Progenitor cell of endocrine pancreas (in vitro differentiated cells): ENCODE results near the gene DGKI. TPM values are rescaled to one million over a fixed set of nuclear protein-coding genes. Genes with fewer than 3 reads are reported as not detected.

ENCODE experiments used
- DNase-seq: peaks from one replicate; pipeline ENCODE4 v3.0.0; 2021; ENCODE audit warnings: low spot score; ENCODE audit not compliant: unreplicated experiment
- H3K27ac Mint-ChIP-seq: 2 replicates; pipeline ENCODE4 v1.8.0; 2021; ENCODE audit warnings: mild to moderate bottlenecking, moderate library complexity, mixed read lengths
- H3K27me3 Mint-ChIP-seq: 2 replicates; pipeline ENCODE4 v1.8.0; 2021; ENCODE audit warnings: mixed read lengths
- H3K36me3 Mint-ChIP-seq: 2 replicates; pipeline ENCODE4 v1.8.0; 2022; ENCODE audit warnings: mixed read lengths; ENCODE audit not compliant: insufficient read depth
- H3K4me1 Mint-ChIP-seq: 2 replicates; pipeline ENCODE4 v1.8.0; 2021; ENCODE audit warnings: low read depth, mixed read lengths
- H3K4me3 Mint-ChIP-seq: 2 replicates; pipeline ENCODE4 v1.8.0; 2021; ENCODE audit warnings: low read depth, mild to moderate bottlenecking, moderate library complexity, mixed read lengths
- H3K9me3 Mint-ChIP-seq: 2 replicates; pipeline ENCODE4 v1.8.0; 2021; ENCODE audit warnings: low read depth, mixed read lengths
- total RNA-seq: library from RNA; stranded (reverse); gene quantifications from 2 replicates; pipeline ENCODE4 v1.2.1, GENCODE V29; 2021
- TF ChIP-seq, protein P1 (sequence below): fragments of 200-600 bp; sonication (generic); IDR thresholded peaks from one replicate; pipeline ENCODE4 v1.5.0; 2021; ENCODE audit warnings: antibody characterized with exemption, mild to moderate bottlenecking; ENCODE audit not compliant: unreplicated experiment

DGKI gene
- total RNA-seq, 1 donor from 2014 or later: 0.41 TPM

DNA sequence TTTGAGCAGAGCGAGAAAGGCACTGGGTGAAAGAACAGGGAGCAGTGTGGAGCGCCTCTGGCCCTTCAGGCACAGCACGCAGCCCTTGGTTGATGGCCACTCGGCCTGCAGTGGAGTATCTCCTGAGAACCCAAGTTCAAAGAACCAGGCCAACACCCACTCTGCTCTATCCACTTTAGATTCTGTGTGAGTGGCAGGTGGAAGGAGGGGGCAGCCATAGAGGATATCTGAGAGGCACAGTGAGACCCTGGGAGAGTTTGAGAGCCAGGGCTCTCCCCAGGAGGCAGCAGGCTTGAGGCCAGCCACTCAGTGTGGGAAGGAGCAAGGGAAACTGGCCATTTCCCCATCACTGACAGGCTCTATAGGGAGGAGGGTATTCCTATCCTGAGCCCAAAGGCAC is 450.7 kb downstream of the DGKI start:
- H3K9me3 Mint-ChIP-seq: no peaks in the 10 kb centered on the region
- no peak overlapping the region for H3K27ac Mint-ChIP-seq
- no peak for DNase-seq
- no peak overlapping the region for H3K4me3 Mint-ChIP-seq
- TF ChIP-seq, protein P1, sequence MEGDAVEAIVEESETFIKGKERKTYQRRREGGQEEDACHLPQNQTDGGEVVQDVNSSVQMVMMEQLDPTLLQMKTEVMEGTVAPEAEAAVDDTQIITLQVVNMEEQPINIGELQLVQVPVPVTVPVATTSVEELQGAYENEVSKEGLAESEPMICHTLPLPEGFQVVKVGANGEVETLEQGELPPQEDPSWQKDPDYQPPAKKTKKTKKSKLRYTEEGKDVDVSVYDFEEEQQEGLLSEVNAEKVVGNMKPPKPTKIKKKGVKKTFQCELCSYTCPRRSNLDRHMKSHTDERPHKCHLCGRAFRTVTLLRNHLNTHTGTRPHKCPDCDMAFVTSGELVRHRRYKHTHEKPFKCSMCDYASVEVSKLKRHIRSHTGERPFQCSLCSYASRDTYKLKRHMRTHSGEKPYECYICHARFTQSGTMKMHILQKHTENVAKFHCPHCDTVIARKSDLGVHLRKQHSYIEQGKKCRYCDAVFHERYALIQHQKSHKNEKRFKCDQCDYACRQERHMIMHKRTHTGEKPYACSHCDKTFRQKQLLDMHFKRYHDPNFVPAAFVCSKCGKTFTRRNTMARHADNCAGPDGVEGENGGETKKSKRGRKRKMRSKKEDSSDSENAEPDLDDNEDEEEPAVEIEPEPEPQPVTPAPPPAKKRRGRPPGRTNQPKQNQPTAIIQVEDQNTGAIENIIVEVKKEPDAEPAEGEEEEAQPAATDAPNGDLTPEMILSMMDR: no peak
- no peaks in the 10 kb centered on the region for H3K27me3 Mint-ChIP-seq
- H3K36me3 Mint-ChIP-seq: no peaks in the 10 kb centered on the region
- no peaks in the 10 kb centered on the region for H3K4me1 Mint-ChIP-seq

DNA sequence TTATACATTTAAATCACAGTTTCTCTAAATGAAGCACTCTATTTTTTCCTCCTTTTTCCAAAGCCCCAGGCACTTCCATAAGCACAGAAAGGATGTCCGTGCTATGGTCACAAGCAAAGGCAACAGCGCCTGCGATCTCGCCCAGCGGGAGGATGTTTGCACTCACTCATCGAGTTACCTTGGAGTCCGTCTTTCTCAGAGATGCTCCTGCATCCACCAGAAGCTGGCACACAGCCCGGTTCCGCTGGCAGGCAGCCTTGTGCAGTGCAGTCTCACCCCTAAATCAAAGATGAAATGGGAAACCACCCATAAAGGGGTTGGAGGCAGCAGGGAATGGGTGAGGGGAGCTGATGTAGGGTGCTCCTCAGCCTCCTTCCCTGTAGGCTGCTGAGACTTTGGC is 451.4 kb downstream of the DGKI start:
- DNase-seq: no peak
- Mint-ChIP-seq H3K9me3 (no peaks in the 10 kb centered on the region), H3K36me3 (no peaks in the 10 kb centered on the region), H3K4me3 (no peak overlapping the region), H3K27ac (no peak overlapping the region), H3K4me1 (no peaks in the 10 kb centered on the region), H3K27me3 (no peaks in the 10 kb centered on the region)
- TF ChIP-seq, protein P1: no peak

DNA sequence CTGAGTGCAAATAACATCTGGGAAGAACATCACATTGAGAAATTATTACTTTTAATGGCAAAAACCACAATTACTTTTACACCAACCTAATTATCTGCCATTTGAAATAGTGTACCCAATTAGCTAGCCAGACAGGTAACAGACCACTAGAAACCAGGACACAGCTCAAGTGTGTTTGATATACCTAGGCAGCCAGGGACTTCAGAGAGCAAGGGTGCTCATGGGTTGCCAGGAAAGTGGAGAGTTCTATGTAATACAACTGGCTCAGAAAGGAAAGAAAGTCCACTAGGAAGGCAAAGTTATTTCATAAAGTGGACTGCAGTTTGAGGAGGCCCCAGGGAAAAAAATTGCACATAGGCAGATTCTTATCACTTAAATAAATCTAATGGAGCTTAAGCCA is 453.2 kb downstream of the DGKI start:
- H3K4me1 Mint-ChIP-seq: peaks cover 1% of the 10 kb centered on the region
- H3K9me3 Mint-ChIP-seq: no peaks in the 10 kb centered on the region
- no peak for DNase-seq
- no peak overlapping the region for H3K27ac Mint-ChIP-seq
- no peaks in the 10 kb centered on the region for H3K36me3 Mint-ChIP-seq
- H3K27me3 Mint-ChIP-seq: no peaks in the 10 kb centered on the region
- no peak overlapping the region for H3K4me3 Mint-ChIP-seq
- TF ChIP-seq, protein P1: no peak

DNA sequence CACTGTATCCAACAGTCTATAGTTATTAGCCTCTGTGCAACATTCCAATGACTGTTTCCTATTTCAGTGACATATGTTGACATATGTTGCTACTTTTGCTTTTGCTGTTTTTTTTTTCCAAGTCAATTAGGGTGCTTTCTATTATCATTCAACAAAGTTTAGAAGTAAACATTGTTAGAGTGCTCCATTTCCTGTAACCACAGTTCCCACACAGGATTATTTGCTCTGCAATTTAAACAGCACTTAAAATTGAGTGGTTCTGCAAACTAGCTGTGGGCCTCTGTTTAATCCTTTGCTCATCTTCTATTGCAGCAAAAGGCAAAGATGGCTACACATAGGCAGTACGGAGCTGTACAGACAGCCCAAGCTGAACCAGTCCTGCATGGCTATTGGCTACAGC is 456.7 kb downstream of the DGKI start:
- TF ChIP-seq, protein P1: no peak
- H3K4me1 Mint-ChIP-seq: peaks cover 1% of the 10 kb centered on the region
- H3K27ac Mint-ChIP-seq: no peak overlapping the region
- DNase-seq: no peak
- no peaks in the 10 kb centered on the region for H3K27me3 Mint-ChIP-seq
- no peaks in the 10 kb centered on the region for H3K9me3 Mint-ChIP-seq
- H3K36me3 Mint-ChIP-seq: no peaks in the 10 kb centered on the region
- no peak overlapping the region for H3K4me3 Mint-ChIP-seq

DNA sequence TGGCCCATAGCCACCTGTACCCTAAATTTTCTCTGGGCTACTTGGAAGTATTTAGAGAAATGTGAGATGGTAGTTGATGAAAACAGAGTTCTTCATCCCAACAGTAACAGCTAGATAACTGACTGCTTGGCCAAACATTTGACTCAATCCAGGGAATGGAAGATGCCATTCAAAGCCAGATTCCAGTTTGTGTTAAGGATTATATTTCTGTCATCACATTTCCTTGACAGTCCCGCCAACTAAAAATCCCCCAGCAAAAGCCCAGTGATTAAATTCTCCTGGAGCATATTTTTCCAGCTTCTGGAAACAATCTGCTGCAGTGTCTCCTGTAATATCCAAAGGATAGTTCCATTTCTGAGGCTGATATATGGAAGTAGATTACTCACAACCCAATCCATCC is 457.9 kb downstream of the DGKI start:
- Mint-ChIP-seq H3K9me3 (no peaks in the 10 kb centered on the region), H3K36me3 (no peaks in the 10 kb centered on the region), H3K27ac (no peak overlapping the region), H3K4me1 (peaks cover 1% of the 10 kb centered on the region), H3K27me3 (no peaks in the 10 kb centered on the region), H3K4me3 (no peak overlapping the region)
- TF ChIP-seq, protein P1: no peak
- no peak for DNase-seq
